GM20431 (cell line): ENCODE data around the gene SORCS1.

ENCODE experiments used
- in situ Hi-C: fragments of 300-500 bp; cut with MseI, MboI; formaldehyde crosslinking; loops from one replicate; pipeline ENCODE4 v1.15.0; 2020; ENCODE audit warnings: low sequenced_read_pairs; ENCODE audit not compliant: unreplicated experiment

SORCS1 gene

DNA sequence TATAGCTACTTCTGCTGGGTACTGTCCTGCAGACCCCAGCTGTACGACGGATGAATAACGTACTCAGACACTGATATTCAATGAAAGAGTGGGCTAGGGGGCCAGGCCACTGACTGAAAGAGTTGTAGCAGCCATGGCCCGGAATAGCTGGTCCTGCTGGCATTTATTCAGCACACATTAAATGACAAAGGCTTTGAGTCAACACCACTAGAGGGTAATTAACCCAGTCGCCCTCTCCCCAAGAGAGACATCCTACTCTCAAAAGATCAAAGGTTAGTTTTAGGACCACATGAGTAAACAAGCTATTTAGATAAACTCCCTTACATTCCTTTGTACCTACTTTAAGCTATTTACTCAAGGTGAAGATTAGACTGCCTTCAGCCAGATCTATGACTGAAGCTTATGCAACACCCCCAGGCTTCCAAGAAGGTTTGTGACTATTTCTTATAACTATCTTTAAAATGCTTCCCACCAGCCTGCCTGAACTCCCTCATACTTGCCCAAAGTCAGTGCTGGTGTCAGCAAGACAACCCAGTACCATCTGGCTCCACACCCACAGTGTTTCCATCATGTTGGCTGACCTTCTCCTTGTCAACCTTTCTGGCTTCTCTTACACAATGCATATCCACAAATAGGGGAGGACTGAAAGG lies 629.1 kb downstream of the SORCS1 start:
- in situ Hi-C loops = no loop called here

DNA sequence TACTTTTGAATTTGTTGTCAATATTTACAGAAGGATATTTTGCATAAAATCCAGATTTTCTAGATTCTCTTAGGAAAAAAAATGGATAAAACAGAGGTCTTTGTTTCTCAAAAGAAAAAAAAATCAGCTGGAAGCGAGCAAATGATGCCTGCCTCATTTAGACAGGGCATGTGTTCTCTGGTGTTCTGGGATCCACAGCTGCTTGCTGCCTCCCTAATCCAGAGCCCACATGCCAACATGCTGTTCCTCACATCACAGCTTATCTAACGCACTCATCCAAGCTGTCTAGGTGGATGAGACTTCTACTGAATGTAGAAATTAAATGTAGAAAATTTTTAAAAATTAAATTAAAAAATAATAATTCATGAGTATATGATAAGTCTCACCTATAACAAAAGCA lies 630.1 kb downstream of the SORCS1 start:
- in situ Hi-C loops = no loop called here

DNA sequence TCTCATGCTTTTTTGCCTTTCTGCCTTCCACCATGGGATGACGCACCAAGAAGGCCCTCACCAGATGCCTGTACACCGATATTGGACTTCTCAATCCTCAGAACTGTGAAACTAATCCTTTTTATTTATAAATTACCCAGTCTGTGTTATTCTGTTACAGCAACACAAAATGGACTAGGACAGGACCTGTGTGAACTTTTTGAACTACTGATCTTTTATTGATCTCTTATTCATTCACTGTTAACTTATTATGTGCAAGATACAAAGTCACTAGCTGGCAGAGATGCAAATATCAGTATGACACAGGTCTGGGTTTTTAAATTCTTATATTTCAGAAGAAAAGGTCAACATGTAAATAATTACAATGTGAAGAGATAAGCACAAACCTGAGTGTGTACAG lies 635.8 kb downstream of the SORCS1 start:
- in situ Hi-C loops = no loop called here

DNA sequence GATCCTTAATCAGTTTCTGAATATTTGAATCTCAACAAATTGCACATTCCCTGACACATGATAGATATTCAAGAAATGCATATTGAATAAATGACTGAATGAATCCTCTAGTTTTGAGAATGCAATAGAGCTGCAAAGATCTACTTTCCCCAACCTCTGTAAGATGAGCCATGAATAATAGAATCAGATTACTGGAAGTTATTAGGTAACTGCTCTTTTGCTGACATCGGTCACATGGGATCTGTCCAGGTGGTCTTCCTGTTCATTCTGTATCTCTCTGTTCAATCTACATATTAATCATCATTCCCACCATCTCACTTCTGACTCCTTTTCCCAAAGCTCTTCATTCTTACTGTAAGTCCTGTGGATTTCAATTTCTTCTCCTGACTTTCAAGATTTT lies 638.7 kb downstream of the SORCS1 start:
- in situ Hi-C loops = no loop called here
